Neural progenitor cell (in vitro differentiated cells): ENCODE results near the gene MTHFSD. TPM values are rescaled to one million over a fixed set of nuclear protein-coding genes. Genes with fewer than 3 reads are reported as not detected.

Source experiments
- DNase-seq: peaks from one replicate; pipeline ENCODE4 v3.0.0-alpha.2; 2016; ENCODE audit warnings: low spot score
- H2AFZ ChIP-seq: fragments of 200-600 bp; sonication (generic); replicated peaks from 2 replicates; pipeline ENCODE4 v1.6.1; 2016; ENCODE audit warnings: antibody characterized with exemption
- H3F3A ChIP-seq: fragments of 200-600 bp; sonication (generic); 2 replicates; pipeline ENCODE4 v1.6.1; 2016; ENCODE audit warnings: antibody characterized with exemption, low read depth
- H3K27ac ChIP-seq: fragments of 200-600 bp; sonication (generic); 2 replicates; pipeline ENCODE4 v1.5.1; 2016; ENCODE audit warnings: mild to moderate bottlenecking
- H3K27me3 ChIP-seq: fragments of 200-600 bp; sonication (generic); 2 replicates; pipeline ENCODE4 v1.6.1; 2016; ENCODE audit warnings: mild to moderate bottlenecking, moderate library complexity
- H3K36me3 ChIP-seq: fragments of 200-600 bp; sonication (generic); 2 replicates; pipeline ENCODE4 v1.5.1; 2016
- H3K4me1 ChIP-seq: fragments of 200-600 bp; sonication (generic); 2 replicates; pipeline ENCODE4 v1.6.1; 2016; ENCODE audit warnings: mixed run types
- H3K4me2 ChIP-seq: fragments of 200-600 bp; sonication (generic); 2 replicates; pipeline ENCODE4 v1.6.1; 2016
- H3K4me3 ChIP-seq: fragments of 200-600 bp; sonication (generic); 2 replicates; pipeline ENCODE4 v1.5.1; 2016
- H3K79me2 ChIP-seq: fragments of 200-600 bp; sonication (generic); 2 replicates; pipeline ENCODE4 v1.6.1; 2016; ENCODE audit warnings: low read depth
- H3K9ac ChIP-seq: fragments of 200-600 bp; sonication (generic); 2 replicates; pipeline ENCODE4 v1.6.1; 2016
- H3K9me3 ChIP-seq: fragments of 200-600 bp; sonication (generic); 2 replicates; pipeline ENCODE4 v1.5.1; 2016; ENCODE audit warnings: low read depth
- H4K20me1 ChIP-seq: fragments of 200-600 bp; sonication (generic); 2 replicates; pipeline ENCODE4 v1.6.1; 2016; ENCODE audit warnings: low read depth
- H3K27ac Mint-ChIP-seq: 3 replicates; pipeline ENCODE4 v1.8.0; 2021; ENCODE audit warnings: mixed read lengths
- H3K27me3 Mint-ChIP-seq: 2 replicates; pipeline ENCODE4 v1.8.0; 2022; ENCODE audit warnings: low read depth, mild to moderate bottlenecking, inconsistent platforms, moderate library complexity, mixed read lengths; ENCODE audit not compliant: insufficient read depth
- H3K36me3 Mint-ChIP-seq: 3 replicates; pipeline ENCODE4 v1.8.0; 2021; ENCODE audit warnings: mixed read lengths
- H3K4me1 Mint-ChIP-seq: 3 replicates; pipeline ENCODE4 v1.8.0; 2021; ENCODE audit warnings: mixed read lengths
- H3K4me3 Mint-ChIP-seq: 3 replicates; pipeline ENCODE4 v1.8.0; 2021; ENCODE audit warnings: mild to moderate bottlenecking, moderate library complexity, mixed read lengths
- H3K9me3 Mint-ChIP-seq: 3 replicates; pipeline ENCODE4 v1.8.0; 2020; ENCODE audit warnings: mixed read lengths
- EZH2 ChIP-seq: fragments of 200-600 bp; sonication (generic); IDR thresholded peaks from 2 replicates; pipeline ENCODE4 v1.6.1; 2017; ENCODE audit warnings: antibody characterized with exemption, mild to moderate bottlenecking, moderate library complexity
- EZH2phosphoT487 ChIP-seq: fragments of 200-600 bp; sonication (generic); IDR thresholded peaks from 2 replicates; pipeline ENCODE4 v1.6.1; 2017; ENCODE audit warnings: antibody characterized with exemption
- total RNA-seq: library from RNA; depleted of rRNA; stranded (reverse); fragments of >200 nt; gene quantifications from 2 replicates; pipeline ENCODE4 v1.2.3, GENCODE V29; 2015; ENCODE audit warnings: low replicate concordance
- TF ChIP-seq, protein P1 (sequence below): fragments of 200-600 bp; sonication (generic); IDR thresholded peaks from 2 replicates; pipeline ENCODE4 v1.5.1; 2017; ENCODE audit warnings: antibody characterized with exemption, mild to moderate bottlenecking

MTHFSD gene
- total RNA-seq, 1 donor from 2014 or later, result 17.4 TPM

DNA sequence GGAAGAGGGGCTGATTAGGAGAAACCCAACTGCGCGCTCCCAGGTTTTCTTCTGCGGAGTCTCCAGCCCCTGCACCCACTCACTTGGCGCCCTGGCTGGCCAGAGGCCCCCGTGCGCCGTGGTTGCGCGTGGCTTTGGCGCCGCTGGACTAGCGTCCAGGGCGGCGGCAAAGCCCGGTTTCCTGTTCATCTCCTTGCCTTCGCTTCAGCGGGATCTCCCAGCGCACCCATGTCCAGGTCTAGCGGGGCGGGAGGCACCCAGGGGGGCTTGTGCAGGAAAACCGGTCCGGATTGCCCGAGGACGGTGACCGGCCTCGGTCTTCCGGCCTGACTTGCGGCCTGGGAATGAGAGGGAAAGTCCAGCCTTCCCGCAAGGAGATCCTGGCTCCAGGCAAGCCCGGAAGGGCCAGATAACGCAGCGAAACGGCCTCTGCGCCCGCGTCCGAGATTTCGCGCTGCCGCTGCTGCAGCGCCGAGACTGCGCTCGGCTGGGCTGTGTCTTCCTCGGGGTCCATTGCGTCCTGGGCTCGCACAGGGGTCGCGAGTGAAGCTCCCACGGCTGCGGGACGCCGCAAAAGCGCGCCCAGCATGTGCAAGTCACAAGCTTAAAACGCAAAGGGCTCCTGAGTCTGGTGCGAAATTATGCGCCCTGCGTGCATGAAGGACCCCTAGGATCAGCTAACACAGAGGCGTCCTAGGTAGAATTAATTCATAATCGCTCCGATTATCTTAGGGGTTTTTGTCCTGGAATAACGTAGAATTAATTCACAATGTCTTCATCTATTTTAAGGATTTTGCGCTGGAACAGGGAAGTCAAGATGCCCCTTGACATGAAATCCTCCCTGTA is 39.0 kb downstream of the MTHFSD start:
- Histone ChIP-seq H3K9ac (no peak overlapping the region), H3K27me3 (peaks cover 100% of the 10 kb centered on the region), H3K36me3 (no peaks in the 10 kb centered on the region), H3K27ac (no peak overlapping the region), H3K4me2 (peak overlapping the region; percentile 73), H3F3A (peaks cover 9% of the 10 kb centered on the region), H3K4me1 (peaks cover 15% of the 10 kb centered on the region), H3K4me3 (peak overlapping the region; percentile 27), H4K20me1 (peaks cover 65% of the 10 kb centered on the region), H3K9me3 (no peaks in the 10 kb centered on the region), H2AFZ (no peak overlapping the region), H3K79me2 (no peaks in the 10 kb centered on the region)
- no peak overlapping the region for H3K4me3 Mint-ChIP-seq
- no peaks in the 10 kb centered on the region for H3K36me3 Mint-ChIP-seq
- TF ChIP-seq EZH2phosphoT487 (peak; percentile 97), EZH2 (peak; percentile 93)
- TF ChIP-seq, protein P1, sequence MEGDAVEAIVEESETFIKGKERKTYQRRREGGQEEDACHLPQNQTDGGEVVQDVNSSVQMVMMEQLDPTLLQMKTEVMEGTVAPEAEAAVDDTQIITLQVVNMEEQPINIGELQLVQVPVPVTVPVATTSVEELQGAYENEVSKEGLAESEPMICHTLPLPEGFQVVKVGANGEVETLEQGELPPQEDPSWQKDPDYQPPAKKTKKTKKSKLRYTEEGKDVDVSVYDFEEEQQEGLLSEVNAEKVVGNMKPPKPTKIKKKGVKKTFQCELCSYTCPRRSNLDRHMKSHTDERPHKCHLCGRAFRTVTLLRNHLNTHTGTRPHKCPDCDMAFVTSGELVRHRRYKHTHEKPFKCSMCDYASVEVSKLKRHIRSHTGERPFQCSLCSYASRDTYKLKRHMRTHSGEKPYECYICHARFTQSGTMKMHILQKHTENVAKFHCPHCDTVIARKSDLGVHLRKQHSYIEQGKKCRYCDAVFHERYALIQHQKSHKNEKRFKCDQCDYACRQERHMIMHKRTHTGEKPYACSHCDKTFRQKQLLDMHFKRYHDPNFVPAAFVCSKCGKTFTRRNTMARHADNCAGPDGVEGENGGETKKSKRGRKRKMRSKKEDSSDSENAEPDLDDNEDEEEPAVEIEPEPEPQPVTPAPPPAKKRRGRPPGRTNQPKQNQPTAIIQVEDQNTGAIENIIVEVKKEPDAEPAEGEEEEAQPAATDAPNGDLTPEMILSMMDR, result no peak
- peaks cover 75% of the 10 kb centered on the region for H3K27me3 Mint-ChIP-seq
- no peaks in the 10 kb centered on the region for H3K9me3 Mint-ChIP-seq
- peak; percentile 71 for DNase-seq
- H3K27ac Mint-ChIP-seq, result no peak overlapping the region
- H3K4me1 Mint-ChIP-seq, result peaks cover 5% of the 10 kb centered on the region

DNA sequence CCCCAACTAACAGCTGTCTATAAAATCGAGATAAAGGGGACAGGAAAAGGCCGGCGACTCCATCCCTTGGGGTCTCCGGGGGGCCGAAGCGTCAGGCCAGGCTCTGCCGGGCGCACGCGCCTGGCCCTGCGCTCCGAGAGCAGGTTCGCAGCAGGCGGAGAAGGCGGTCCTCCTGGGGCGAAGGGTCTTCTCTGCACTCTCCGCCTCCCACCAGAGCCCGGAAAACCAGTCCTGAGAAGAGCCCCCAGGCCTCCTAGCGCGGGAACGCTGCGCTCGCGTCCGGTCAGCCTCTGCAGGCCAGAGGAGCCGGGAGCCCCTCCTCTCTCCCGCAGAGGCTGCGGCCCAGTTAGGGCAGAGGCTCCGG is 39.6 kb downstream of the MTHFSD start:
- H3K4me3 Mint-ChIP-seq, result no peak overlapping the region
- TF ChIP-seq EZH2phosphoT487 (no peak), EZH2 (no peak)
- TF ChIP-seq, protein P1, result no peak
- H2AFZ ChIP-seq, result no peak overlapping the region
- H3K27me3 ChIP-seq, result peaks cover 100% of the 10 kb centered on the region
- peaks cover 15% of the 10 kb centered on the region for H3K4me1 ChIP-seq
- no peaks in the 10 kb centered on the region for H3K9me3 ChIP-seq
- no peak overlapping the region for H3K27ac Mint-ChIP-seq
- peaks cover 15% of the 10 kb centered on the region for H3F3A ChIP-seq
- peaks cover 77% of the 10 kb centered on the region for H3K27me3 Mint-ChIP-seq
- H3K9me3 Mint-ChIP-seq, result no peaks in the 10 kb centered on the region
- H3K27ac ChIP-seq, result no peak overlapping the region
- H4K20me1 ChIP-seq, result peaks cover 72% of the 10 kb centered on the region
- peaks cover 6% of the 10 kb centered on the region for H3K4me1 Mint-ChIP-seq
- H3K36me3 Mint-ChIP-seq, result no peaks in the 10 kb centered on the region
- peak; percentile 80 for DNase-seq
- H3K4me2 ChIP-seq, result peak overlapping the region; percentile 73
- H3K79me2 ChIP-seq, result no peaks in the 10 kb centered on the region
- no peak overlapping the region for H3K9ac ChIP-seq
- H3K4me3 ChIP-seq, result peak overlapping the region; percentile 27
- H3K36me3 ChIP-seq, result no peaks in the 10 kb centered on the region

DNA sequence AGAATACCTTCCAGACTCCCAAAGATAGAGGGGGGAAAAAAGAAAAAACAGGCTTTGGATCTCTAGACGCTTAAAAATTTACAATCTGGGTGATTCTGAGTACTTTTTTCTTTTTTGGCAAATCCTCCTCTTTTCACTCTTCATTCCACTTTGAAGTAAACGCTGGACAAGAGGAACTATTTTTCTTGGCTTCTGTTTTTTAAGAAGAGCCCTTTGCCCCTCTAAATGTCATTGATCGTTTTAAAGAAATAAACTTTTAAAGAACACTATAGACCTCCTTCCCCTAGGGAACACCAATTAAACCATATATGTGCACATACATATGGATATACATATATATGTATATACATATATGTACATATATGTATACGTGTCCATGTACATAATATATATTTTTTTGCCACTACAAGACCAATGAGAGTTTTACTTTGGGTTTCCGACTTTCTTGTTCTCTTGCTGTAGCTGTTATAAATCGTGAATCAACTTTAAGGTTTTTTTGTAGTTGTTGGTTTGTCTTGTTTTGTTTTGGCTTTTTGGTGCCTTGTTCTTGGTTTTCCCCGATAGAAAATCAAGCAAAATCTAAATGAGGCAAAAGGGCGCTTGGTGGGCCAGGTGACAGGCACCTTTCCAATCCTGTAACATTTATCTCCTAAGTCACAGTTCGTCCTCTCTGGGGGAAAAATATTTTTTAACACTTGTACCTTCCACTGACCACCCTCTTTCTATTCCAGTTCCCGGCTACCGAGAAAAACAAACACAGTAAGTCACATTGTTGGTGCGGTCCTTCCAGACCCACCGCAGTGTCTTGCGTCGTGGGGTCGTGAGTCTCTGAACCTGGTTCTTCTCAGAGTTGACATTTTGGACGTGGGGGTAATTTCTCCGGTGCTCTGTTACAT is 40.3 kb downstream of the MTHFSD start:
- no peaks in the 10 kb centered on the region for H3K9me3 Mint-ChIP-seq
- H3K36me3 ChIP-seq, result no peaks in the 10 kb centered on the region
- peak; percentile 78 for TF ChIP-seq EZH2
- TF ChIP-seq, protein P1, result no peak
- no peak for TF ChIP-seq EZH2phosphoT487
- no peak overlapping the region for H2AFZ ChIP-seq
- no peak overlapping the region for H3K4me2 ChIP-seq
- H3F3A ChIP-seq, result peaks cover 18% of the 10 kb centered on the region
- no peaks in the 10 kb centered on the region for H3K79me2 ChIP-seq
- H3K4me1 Mint-ChIP-seq, result peaks cover 6% of the 10 kb centered on the region
- no peak overlapping the region for H3K4me3 ChIP-seq
- H3K9ac ChIP-seq, result no peak overlapping the region
- no peaks in the 10 kb centered on the region for H3K36me3 Mint-ChIP-seq
- no peak overlapping the region for H3K27ac Mint-ChIP-seq
- H3K27me3 ChIP-seq, result peaks cover 100% of the 10 kb centered on the region
- H3K27me3 Mint-ChIP-seq, result peaks cover 75% of the 10 kb centered on the region
- H4K20me1 ChIP-seq, result peaks cover 77% of the 10 kb centered on the region
- peaks cover 17% of the 10 kb centered on the region for H3K4me1 ChIP-seq
- no peak overlapping the region for H3K4me3 Mint-ChIP-seq
- H3K9me3 ChIP-seq, result no peaks in the 10 kb centered on the region
- no peak overlapping the region for H3K27ac ChIP-seq
- no peak for DNase-seq
